Measurements from ENCODE around the gene CHST8.
A peak's percentile ranks its signal among the peaks of the same experiment; 100 is the strongest.

CHST8 gene

GRCh38 chr19:33771384-33772101 is 149.8 kb downstream of the CHST8 start:
- Histone ChIP-seq H3K27me3 (ENCODE audit: insufficient read depth, low read length, poor library complexity, severe bottlenecking) (no peaks in the 10 kb centered on the region), H3K4me2 (ENCODE audit: low read depth, low read length, poor library complexity, severe bottlenecking) (no peak overlapping the region), H3K79me2 (ENCODE audit: insufficient read depth, low read length) (no peaks in the 10 kb centered on the region), H3K4me1 (ENCODE audit: insufficient read depth, low read length, poor library complexity, severe bottlenecking) (no peaks in the 10 kb centered on the region), H2AFZ (ENCODE audit: low read length) (no peak overlapping the region), H3K9ac (ENCODE audit: low read depth, low read length, poor library complexity, severe bottlenecking) (no peak overlapping the region), H3K4me3 (ENCODE audit: low read length, poor library complexity, severe bottlenecking) (no peak overlapping the region), H3F3A (ENCODE audit: low read depth) (no peaks in the 10 kb centered on the region), H3K36me3 (ENCODE audit: insufficient read depth, low read length) (no peaks in the 10 kb centered on the region), H3K9me3 (ENCODE audit: insufficient read depth, low read depth, low read length) (no peaks in the 10 kb centered on the region), H3K9me2 (replicated peaks; ENCODE audit: low read depth, low read length) (no peaks in the 10 kb centered on the region), H4K20me1 (ENCODE audit: insufficient read depth, low read length, poor library complexity, severe bottlenecking) (no peaks in the 10 kb centered on the region)
- TF ChIP-seq EZH2phosphoT487 (IDR thresholded peaks at IDR 0.05; ENCODE audit: borderline replicate concordance) = no peak
- TF ChIP-seq, protein P1, sequence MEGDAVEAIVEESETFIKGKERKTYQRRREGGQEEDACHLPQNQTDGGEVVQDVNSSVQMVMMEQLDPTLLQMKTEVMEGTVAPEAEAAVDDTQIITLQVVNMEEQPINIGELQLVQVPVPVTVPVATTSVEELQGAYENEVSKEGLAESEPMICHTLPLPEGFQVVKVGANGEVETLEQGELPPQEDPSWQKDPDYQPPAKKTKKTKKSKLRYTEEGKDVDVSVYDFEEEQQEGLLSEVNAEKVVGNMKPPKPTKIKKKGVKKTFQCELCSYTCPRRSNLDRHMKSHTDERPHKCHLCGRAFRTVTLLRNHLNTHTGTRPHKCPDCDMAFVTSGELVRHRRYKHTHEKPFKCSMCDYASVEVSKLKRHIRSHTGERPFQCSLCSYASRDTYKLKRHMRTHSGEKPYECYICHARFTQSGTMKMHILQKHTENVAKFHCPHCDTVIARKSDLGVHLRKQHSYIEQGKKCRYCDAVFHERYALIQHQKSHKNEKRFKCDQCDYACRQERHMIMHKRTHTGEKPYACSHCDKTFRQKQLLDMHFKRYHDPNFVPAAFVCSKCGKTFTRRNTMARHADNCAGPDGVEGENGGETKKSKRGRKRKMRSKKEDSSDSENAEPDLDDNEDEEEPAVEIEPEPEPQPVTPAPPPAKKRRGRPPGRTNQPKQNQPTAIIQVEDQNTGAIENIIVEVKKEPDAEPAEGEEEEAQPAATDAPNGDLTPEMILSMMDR (conservative IDR thresholded peaks at IDR 0.05; ENCODE audit: low read length) = peak; percentile 84

GRCh38 chr19:33772102-33772857 is 150.5 kb downstream of the CHST8 start:
- H4K20me1 ChIP-seq (ENCODE audit: insufficient read depth, low read length, poor library complexity, severe bottlenecking) = no peaks in the 10 kb centered on the region
- H3K4me3 ChIP-seq (ENCODE audit: low read length, poor library complexity, severe bottlenecking) = no peak overlapping the region

DNA sequence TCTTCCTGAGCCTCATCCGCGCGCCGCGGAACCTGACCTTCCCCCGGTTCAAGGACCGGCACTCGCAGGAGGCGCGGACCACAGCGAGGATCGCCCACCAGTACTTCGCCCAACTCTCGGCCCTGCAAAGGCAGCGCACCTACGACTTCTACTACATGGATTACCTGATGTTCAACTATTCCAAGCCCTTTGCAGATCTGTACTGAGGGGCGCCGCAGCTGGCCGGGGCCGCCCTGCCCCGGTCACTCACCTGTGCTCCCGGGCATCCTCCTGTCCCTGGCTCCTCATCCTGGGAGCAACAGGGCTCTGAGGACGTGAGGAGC is 151.1 kb downstream of the CHST8 start:
- no peaks in the 10 kb centered on the region for H3K9me2 ChIP-seq (replicated peaks; ENCODE audit: low read depth, low read length)
- no peak overlapping the region for H2AFZ ChIP-seq (ENCODE audit: low read length)
- no peaks in the 10 kb centered on the region for H3K9me3 ChIP-seq (ENCODE audit: insufficient read depth, low read depth, low read length)
- H3F3A ChIP-seq (ENCODE audit: low read depth) = no peaks in the 10 kb centered on the region
- H3K4me1 ChIP-seq (ENCODE audit: insufficient read depth, low read length, poor library complexity, severe bottlenecking) = no peaks in the 10 kb centered on the region
- H3K36me3 ChIP-seq (ENCODE audit: insufficient read depth, low read length) = no peaks in the 10 kb centered on the region
- H3K9ac ChIP-seq (ENCODE audit: low read depth, low read length, poor library complexity, severe bottlenecking) = no peak overlapping the region
- no peak overlapping the region for H3K4me3 ChIP-seq (ENCODE audit: low read length, poor library complexity, severe bottlenecking)
- no peaks in the 10 kb centered on the region for H4K20me1 ChIP-seq (ENCODE audit: insufficient read depth, low read length, poor library complexity, severe bottlenecking)
- H3K4me2 ChIP-seq (ENCODE audit: low read depth, low read length, poor library complexity, severe bottlenecking) = no peak overlapping the region
- TF ChIP-seq, protein P1 (conservative IDR thresholded peaks at IDR 0.05; ENCODE audit: low read length) = no peak
- TF ChIP-seq EZH2phosphoT487 (IDR thresholded peaks at IDR 0.05; ENCODE audit: borderline replicate concordance) = no peak
- H3K79me2 ChIP-seq (ENCODE audit: insufficient read depth, low read length) = no peaks in the 10 kb centered on the region
- H3K27me3 ChIP-seq (ENCODE audit: insufficient read depth, low read length, poor library complexity, severe bottlenecking) = no peaks in the 10 kb centered on the region

More at GRCh38 chr19:33772102-33772857, 150.5 kb downstream of the CHST8 start:
- Histone ChIP-seq H2AFZ (ENCODE audit: low read length) (no peak overlapping the region), H3K27me3 (ENCODE audit: insufficient read depth, low read length, poor library complexity, severe bottlenecking) (no peaks in the 10 kb centered on the region), H3K4me2 (ENCODE audit: low read depth, low read length, poor library complexity, severe bottlenecking) (no peak overlapping the region), H3K9me2 (replicated peaks; ENCODE audit: low read depth, low read length) (no peaks in the 10 kb centered on the region), H3F3A (ENCODE audit: low read depth) (no peaks in the 10 kb centered on the region), H3K9me3 (ENCODE audit: insufficient read depth, low read depth, low read length) (no peaks in the 10 kb centered on the region), H3K9ac (ENCODE audit: low read depth, low read length, poor library complexity, severe bottlenecking) (no peak overlapping the region), H3K79me2 (ENCODE audit: insufficient read depth, low read length) (no peaks in the 10 kb centered on the region), H3K4me1 (ENCODE audit: insufficient read depth, low read length, poor library complexity, severe bottlenecking) (no peaks in the 10 kb centered on the region), H3K36me3 (ENCODE audit: insufficient read depth, low read length) (no peaks in the 10 kb centered on the region)
- TF ChIP-seq EZH2phosphoT487 (IDR thresholded peaks at IDR 0.05; ENCODE audit: borderline replicate concordance) = no peak

All from Loucy (cell line).